DLD1 (cell line): ENCODE data around the gene FASTK.

Experiments used
- in situ Hi-C: cut with HindIII; loops from 2 replicates; pipeline ENCODE4 v1.10.0; 2017; ENCODE audit warnings: low sequenced_read_pairs

Gene FASTK

GRCh38 chr7:151083071-151083823 lies 2.6 kb upstream of the FASTK start, which contains the start of gene TMUB1:
Gene TMUB1 (minus strand): TSS chr7:151083493. CDS start chr7:151082563, 930 bp downstream.
- in situ Hi-C loops = no loop called here

- in situ Hi-C loops = no loop called here
These were observed 1.8 kb upstream of the FASTK start for GRCh38 chr7:151082141-151083070.

GRCh38 chr7:151081170-151082101 lies 827 bp upstream of the FASTK start:
- in situ Hi-C loops = no loop called here

GRCh38 chr7:151080067-151080521 lies 515 bp downstream of the FASTK start:
- in situ Hi-C loops = no loop called here

- in situ Hi-C loops = no loop called here
These were observed 1.3 kb downstream of the FASTK start for GRCh38 chr7:151079199-151079910.

- in situ Hi-C loops = no loop called here
These were observed 2.2 kb downstream of the FASTK start for GRCh38 chr7:151078233-151079040.

- in situ Hi-C loops = no loop called here
These were observed 2.8 kb downstream of the FASTK start for GRCh38 chr7:151077705-151078232.

- in situ Hi-C loops = no loop called here
These were observed 3.5 kb downstream of the FASTK start for GRCh38 chr7:151076863-151077704.

GRCh38 chr7:151075978-151076426 lies 4.6 kb downstream of the FASTK start:
- in situ Hi-C loops = no loop called here

- in situ Hi-C loops = no loop called here
These were observed 5.0 kb downstream of the FASTK start for GRCh38 chr7:151075662-151075971.

- in situ Hi-C loops = no loop called here
These were observed 5.6 kb downstream of the FASTK start for GRCh38 chr7:151074817-151075661.

- in situ Hi-C loops = no loop called here
These were observed 6.6 kb downstream of the FASTK start for GRCh38 chr7:151073990-151074389.

GRCh38 chr7:151071032-151071866 lies 9.4 kb downstream of the FASTK start:
- in situ Hi-C loops = no loop called here

- in situ Hi-C loops = no loop called here
These were observed 10.0 kb downstream of the FASTK start for GRCh38 chr7:151070574-151070960.

GRCh38 chr7:151069841-151070573 lies 10.6 kb downstream of the FASTK start:
- in situ Hi-C loops = no loop called here
